K562 (cell line): ENCODE data around the gene SDK1. TPM values are rescaled to one million over a fixed set of nuclear protein-coding genes. Genes with fewer than 3 reads are reported as not detected.

Experiments used
- ATAC-seq: fragments of 200-7000 bp; cut with Tn5 transposase; 3 replicates; pipeline ENCODE4 v1.9.1; 2020; ENCODE audit warnings: moderate library complexity
- BruUV-seq: library from RNA; stranded (reverse); fragments of 400-500 nt; replicated peaks from 2 replicates; lab custom pipeline; 2021; lab: Mats Ljungman, UMichigan
- CTCF ChIA-PET: fragments of 300-600 bp; formaldehyde crosslinking; extraction: SDS; loops from one replicate; lab custom pipeline; 2021; ENCODE audit warnings: low intra/inter-chr PET ratio; lab: Yijun Ruan, JAX
- POLR2A ChIA-PET: fragments of 300-600, 350-650 bp; sonication (Branson Sonifier 250); formaldehyde crosslinking; extraction: SDS; loops from one replicate; lab custom pipeline; 2021; ENCODE audit warnings: antibody characterized with exemption, inconsistent platforms; lab: Yijun Ruan, JAX
- DNase-seq, 4 experiments: peaks; one replicate each; pipeline versions ENCODE4 v3.0.0 to v3.0.0-alpha.2; 2011 to 2018; ENCODE audit warnings: low spot score in 3 of 4, mixed read lengths in 3 of 4; ENCODE audit errors: extremely low read depth in 1 of 4
- FAIRE-seq: peaks from 2 replicates; lab custom pipeline; 2011; peaks lifted over from hg19 to GRCh38; lab: Jason Lieb, UNC
- H2AFZ ChIP-seq: 2 replicates; pipeline ENCODE4 v1.6.0; 2011; ENCODE audit warnings: low read depth, low read length, control low read depth, inconsistent platforms
- H3K27ac ChIP-seq: fragments of 200-600 bp; 3 replicates; pipeline ENCODE4 v1.8.0; 2011; ENCODE audit warnings: low read depth, mild to moderate bottlenecking, control low read depth, inconsistent platforms, low read length, moderate library complexity, mixed read lengths; ENCODE audit errors: extremely low read depth
- H3K27me3 ChIP-seq, 2 experiments: fragments of 300-600 bp in 1 of 2; 2 replicates in 1 of 2; 3 replicates in 1 of 2; pipeline versions ENCODE4 v1.6.0 to v1.8.0; 2011; ENCODE audit warnings: inconsistent platforms in 2 of 2, low read length in 2 of 2, mild to moderate bottlenecking in 1 of 2, mixed read lengths in 1 of 2, moderate library complexity in 1 of 2; ENCODE audit not compliant: control insufficient read depth in 2 of 2, insufficient read depth in 2 of 2
- H3K36me3 ChIP-seq: fragments of 300-600 bp; 3 replicates; pipeline ENCODE4 v1.8.0; 2011; ENCODE audit warnings: mild to moderate bottlenecking, low read length, inconsistent platforms; ENCODE audit not compliant: control insufficient read depth, insufficient read depth
- H3K4me1 ChIP-seq, 2 experiments: fragments of 200-600 bp in 1 of 2; replicated peaks in 1 of 2; 2 replicates in 1 of 2; 3 replicates in 1 of 2; pipeline versions ENCODE4 v1.5.1 to v1.8.0; 2011; ENCODE audit warnings: inconsistent platforms in 2 of 2, low read length in 2 of 2, mild to moderate bottlenecking in 1 of 2, mixed read lengths in 1 of 2, moderate library complexity in 1 of 2; ENCODE audit not compliant: control insufficient read depth in 2 of 2, insufficient read depth in 2 of 2
- H3K4me2 ChIP-seq: 2 replicates; pipeline ENCODE4 v1.6.1; 2011; ENCODE audit warnings: low read length, control low read depth, inconsistent platforms, mixed read lengths; ENCODE audit not compliant: insufficient read depth
- H3K4me3 ChIP-seq: fragments of 200-600 bp; sonication (generic), shearing (Covaris generic); 2 replicates; pipeline ENCODE4 v1.5.1; 2016; ENCODE audit warnings: control low read depth, inconsistent platforms
- H3K79me2 ChIP-seq: fragments of 200-600 bp; 3 replicates; pipeline ENCODE4 v1.8.0; 2011; ENCODE audit warnings: low read length, inconsistent platforms; ENCODE audit not compliant: control insufficient read depth, insufficient read depth
- H3K9ac ChIP-seq, 2 experiments: 2 replicates each; pipeline versions ENCODE4 v1.6.0 to v1.6.1; 2011; ENCODE audit warnings: low read depth in 2 of 2, low read length in 2 of 2, control low read depth in 1 of 2, inconsistent platforms in 1 of 2, mild to moderate bottlenecking in 1 of 2, mixed read lengths in 1 of 2; ENCODE audit not compliant: insufficient read depth in 1 of 2
- H3K9me1 ChIP-seq: one replicate; pipeline ENCODE4 v1.6.0; 2011; ENCODE audit warnings: inconsistent platforms, mild to moderate bottlenecking, low read length, moderate library complexity; ENCODE audit not compliant: control insufficient read depth, insufficient read depth
- H3K9me3 ChIP-seq: replicated peaks from 2 replicates; pipeline ENCODE4 v1.5.1; 2011; ENCODE audit warnings: low read depth, low read length, inconsistent platforms; ENCODE audit not compliant: control insufficient read depth, insufficient read depth
- H4K20me1 ChIP-seq: replicated peaks from 2 replicates; pipeline ENCODE4 v1.6.1; 2011; ENCODE audit warnings: low read length, inconsistent platforms, mixed read lengths; ENCODE audit not compliant: control insufficient read depth, insufficient read depth
- CBX3 ChIP-seq, 2 experiments: IDR thresholded peaks; 1 replicate in 1 of 2; 2 replicates in 1 of 2; pipeline ENCODE4 v1.6.1; 2012; ENCODE audit warnings: inconsistent platforms in 2 of 2, low read length in 2 of 2, borderline replicate concordance in 1 of 2, control low read depth in 1 of 2
- CHCHD3 ChIP-seq: fragments of 250-450 bp; sonication (Bioruptor Pico); IDR thresholded peaks from 2 replicates; pipeline ENCODE4 v2.1.2; 2022; ENCODE audit warnings: mild to moderate bottlenecking
- ELF1 ChIP-seq: fragments of 200-800 bp; sonication (Bioruptor generic); IDR thresholded peaks from 2 replicates; pipeline ENCODE4 v1.6.1; 2016; ENCODE audit warnings: missing genetic modification characterization, missing compliant biosample characterization
- EP400 ChIP-seq: fragments of 450-650 bp; IDR thresholded peaks from 2 replicates; pipeline ENCODE4 v1.6.1; 2017; ENCODE audit warnings: antibody characterized with exemption, mild to moderate bottlenecking, moderate library complexity
- FOXJ3 ChIP-seq: sonication (generic); formaldehyde crosslinking; IDR thresholded peaks from 2 replicates; pipeline ENCODE4 v1.4.0; 2020; ENCODE audit warnings: mild to moderate bottlenecking, missing genetic modification reagents
- KDM1A ChIP-seq, 2 experiments: fragments of 450-650 bp; IDR thresholded peaks; 2 replicates each; pipeline ENCODE4 v1.6.1; 2016; ENCODE audit warnings: mild to moderate bottlenecking in 2 of 2
- PTTG1 ChIP-seq: fragments of 450-650 bp; IDR thresholded peaks from 2 replicates; pipeline ENCODE4 v1.6.1; 2016; ENCODE audit warnings: low read depth, mild to moderate bottlenecking, missing genetic modification characterization, missing compliant biosample characterization
- ZNF395 ChIP-seq: fragments of 200-800 bp; sonication (Bioruptor generic); IDR thresholded peaks from 2 replicates; pipeline ENCODE4 v1.6.1; 2017; ENCODE audit warnings: missing genetic modification characterization, missing compliant biosample characterization
- WGBS: fragments of 100-300 bp; shearing (Covaris generic); methylation state at CpG from one replicate; pipeline ENCODE4 v1.1.6; 2016; ENCODE audit warnings: low coverage, mixed read lengths; ENCODE audit not compliant: insufficient coverage; ENCODE audit errors: missing lambda C conversion rate; 5-methylcytosine and 5-hydroxymethylcytosine counted together
- in situ Hi-C: fragments of 300-500 bp; cut with MboI; formaldehyde crosslinking; loops from 4 replicates; pipeline ENCODE4 v1.15.0; 2018; ENCODE audit warnings: inconsistent platforms, mixed read lengths
- intact Hi-C: fragments of 100-400 bp; cut with micrococcal nuclease; formaldehyde crosslinking; loops from 2 replicates; pipeline ENCODE4 v1.14.2; 2022
- polyA plus RNA-seq, 8 experiments: library from polyadenylated mRNA; depleted of rRNA in 4 of 8; stranded (reverse) in 5 of 8; unstranded in 3 of 8; fragments of >200 nt; fragmentation: Nextera tagmentation in 2 of 8; fragmentation: Illumina TruSeq in 1 of 8; extraction: Ambion mirVana in 2 of 8; extraction: Trizol in 1 of 8; gene quantifications; 2 replicates each; pipeline versions ENCODE4 v1.2.1 to v1.2.3, GENCODE V29; 2011 to 2014; ENCODE audit warnings: inconsistent platforms in 1 of 8, missing spikeins in 1 of 8
- total RNA-seq, 7 experiments: library from RNA; depleted of rRNA in 6 of 7; stranded (reverse); fragments of >200 nt in 6 of 7; fragmentation: Illumina TruSeq in 2 of 7; extraction: Trizol in 2 of 7; gene quantifications; 2 replicates each; pipeline versions ENCODE4 v1.2.1 to v1.2.3, GENCODE V29; 2011 to 2021; ENCODE audit warnings: low replicate concordance in 1 of 7

Gene SDK1
- total and polyA plus RNA-seq, 9 of the 15 experiments (the other 6 are each of a cell fraction or from before 2014, with no cell fraction given) = 0.16 TPM; not detected in 8

- WGBS = under 1% methylated on average over 23 of the region's 23 CpGs
- BruUV-seq = no TSS peak
- CTCF ChIA-PET = no interaction called here
These were observed 835.6 kb downstream of the SDK1 start for GRCh38 chr7:4136501-4137110.

More at GRCh38 chr7:4136501-4137110, 835.6 kb downstream of the SDK1 start:
- no peaks in the 10 kb centered on the region for H3K79me2 ChIP-seq
- H3K36me3 ChIP-seq = no peaks in the 10 kb centered on the region
- POLR2A ChIA-PET = interaction anchor here (0.6 kb wide), 2 partner anchors 209 to 296 kb away, joined by 3 read pairs; no protein-coding TSS in a partner anchor
- DNase-seq = no peak
- FAIRE-seq = no peak
- in situ Hi-C loops (no loop called here), intact Hi-C loops (no loop called here)
- H4K20me1 ChIP-seq = peaks cover 17% of the 10 kb centered on the region; the same call in 1 of the 2 replicates
- no peaks in the 10 kb centered on the region for H3K4me1 ChIP-seq
- H3K27me3 ChIP-seq = peaks cover 27 to 75% of the 10 kb centered on the region in 2 experiments; a peak in 4 of 5 replicates
- H3K4me2 ChIP-seq = no peak overlapping the region
- no peak overlapping the region for H3K4me3 ChIP-seq
- H3K9me1 ChIP-seq = no peaks in the 10 kb centered on the region
- TF ChIP-seq PTTG1 (tag) = no peak
- TF ChIP-seq CBX3 (IDR thresholded peaks at IDR 0.05; ENCODE audit: borderline replicate concordance in 1 of 2, low read length in 2 of 2) = no peak
- TF ChIP-seq ELF1 (tag) = no peak
- no peak for TF ChIP-seq ZNF395 (CRISPR knock-in tag)
- no peak for TF ChIP-seq FOXJ3 (CRISPR knock-in tag)
- no peak for TF ChIP-seq EP400
- TF ChIP-seq CHCHD3 (CRISPR knock-in tag) = no peak
- TF ChIP-seq KDM1A (IDR thresholded peaks at IDR 0.05) = no peak
- no peak overlapping the region for H3K27ac ChIP-seq
- H3K9ac ChIP-seq = no peak overlapping the region
- no peak for ATAC-seq
- H3K9me3 ChIP-seq = no peaks in the 10 kb centered on the region
- H2AFZ ChIP-seq = no peak overlapping the region
